Stimulated activated CD8-positive, alpha-beta memory T cell treated with anti-CD3 and anti-CD28 coated beads, Interleukin-15, amount 100 ng/mL, for 24 hours (primary cell): ENCODE data around the gene APEX1.
"Not testable (repeated sequence)": the region's sequence is repeated elsewhere in the genome, so short reads cannot be mapped to it uniquely, and the experiment has no call there.

Source experiments
- DNase-seq: peaks from one replicate; pipeline ENCODE4 v3.0.0-alpha.2; 2020; ENCODE audit warnings: low read depth

APEX1 gene

DNA sequence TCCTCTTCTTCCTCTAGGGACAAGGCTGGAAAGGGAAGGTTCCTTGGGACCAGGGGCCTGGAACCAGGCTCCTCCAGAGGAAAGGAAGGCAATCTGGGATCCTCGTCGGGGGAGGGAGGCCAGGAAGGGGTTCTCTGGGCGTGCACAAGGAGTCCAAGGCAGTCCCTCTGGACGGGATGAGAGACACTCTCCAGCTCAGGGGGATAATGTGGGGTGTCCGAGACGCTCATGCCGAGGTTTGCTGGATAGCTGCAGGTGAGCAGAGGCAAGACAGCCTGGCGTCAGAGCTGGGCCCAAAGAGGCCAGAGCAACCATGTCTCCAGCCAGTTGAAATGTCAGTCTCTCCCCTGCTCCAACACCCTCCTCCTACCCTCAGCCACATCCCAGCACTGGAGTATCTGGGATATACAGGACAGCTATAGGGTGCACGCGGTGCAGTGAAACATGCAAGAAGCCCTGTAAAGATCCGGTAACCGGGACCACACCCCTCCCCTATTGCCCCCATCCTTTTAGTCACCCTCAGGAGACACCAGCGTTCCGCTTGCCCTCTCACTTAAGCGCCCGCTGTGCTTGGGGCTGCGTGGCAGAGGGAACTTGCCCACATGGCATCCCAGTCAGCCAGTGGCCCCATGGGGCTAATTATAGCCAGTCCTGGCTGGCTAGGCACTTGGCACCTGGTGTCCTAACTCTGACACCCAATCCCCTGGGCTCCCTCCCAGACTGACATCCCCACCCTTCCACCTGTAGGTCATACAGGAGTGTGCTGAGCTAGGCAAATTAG, 19.3 kb upstream of the APEX1 start, which contains the start of gene KLHL33:
Gene KLHL33 (minus strand): TSS at position 585 of the 781 bp plus-strand sequence. CDS start 355 bp downstream, at position 230.
- no peak for DNase-seq

DNA sequence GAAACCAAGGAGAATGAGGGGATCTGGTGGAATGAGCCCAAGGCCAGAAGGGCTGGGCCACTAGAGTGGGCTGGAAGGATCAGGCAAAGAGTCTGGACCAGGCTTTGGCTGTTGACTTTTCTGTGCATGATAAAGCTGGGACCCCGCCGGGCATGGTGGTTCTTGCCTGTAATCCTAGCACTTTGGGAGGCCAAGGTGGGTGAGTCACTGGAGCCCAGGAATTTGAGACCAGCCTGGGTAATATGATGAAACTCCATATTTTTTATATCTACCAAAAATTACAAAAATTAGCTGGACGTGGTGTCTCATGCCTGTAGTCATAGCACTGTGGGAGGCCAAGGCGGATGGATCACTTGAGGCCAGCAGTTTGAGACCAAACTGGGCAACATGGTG, 18.7 kb upstream of the APEX1 start:
- no peak for DNase-seq

DNA sequence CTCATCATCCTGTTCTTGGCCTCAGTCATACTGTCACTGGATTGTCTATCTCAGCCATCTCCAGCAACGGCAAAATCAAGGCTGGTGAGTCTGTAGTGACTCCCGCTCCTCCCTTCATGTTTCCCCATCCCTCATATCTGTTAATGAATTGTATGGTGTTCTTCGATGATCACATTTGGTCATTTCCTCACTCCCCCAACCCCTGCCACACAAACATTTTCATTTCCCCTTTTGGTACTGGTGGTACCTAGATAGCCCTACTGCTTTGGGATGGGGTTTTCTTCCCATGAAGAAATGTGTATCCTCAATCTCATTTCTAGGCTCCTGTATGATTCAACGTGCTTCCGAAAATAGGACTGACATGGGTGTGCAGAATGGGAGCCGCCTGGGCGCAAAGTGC, 16.4 kb upstream of the APEX1 start:
- no peak for DNase-seq

DNA sequence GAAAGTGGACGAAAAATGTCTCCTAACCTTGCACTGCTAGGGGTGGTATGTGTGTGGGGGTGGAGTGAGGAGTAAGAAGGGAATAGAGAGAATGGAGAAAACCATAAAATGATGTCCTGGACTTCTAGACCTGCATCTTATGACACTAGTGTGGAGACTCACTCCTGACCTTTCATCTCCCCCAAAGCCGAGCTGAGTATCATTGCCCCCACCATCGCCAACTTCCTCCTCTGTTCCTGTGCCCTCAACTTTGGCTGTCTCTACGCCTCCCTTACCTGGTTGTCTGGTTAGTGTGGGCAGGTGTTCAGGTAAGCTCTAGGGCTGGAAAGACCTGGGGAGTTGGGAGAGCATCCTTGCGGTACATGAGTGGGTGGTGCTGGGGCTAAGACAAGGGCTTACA, 14.6 kb upstream of the APEX1 start:
- DNase-seq: no peak

DNA sequence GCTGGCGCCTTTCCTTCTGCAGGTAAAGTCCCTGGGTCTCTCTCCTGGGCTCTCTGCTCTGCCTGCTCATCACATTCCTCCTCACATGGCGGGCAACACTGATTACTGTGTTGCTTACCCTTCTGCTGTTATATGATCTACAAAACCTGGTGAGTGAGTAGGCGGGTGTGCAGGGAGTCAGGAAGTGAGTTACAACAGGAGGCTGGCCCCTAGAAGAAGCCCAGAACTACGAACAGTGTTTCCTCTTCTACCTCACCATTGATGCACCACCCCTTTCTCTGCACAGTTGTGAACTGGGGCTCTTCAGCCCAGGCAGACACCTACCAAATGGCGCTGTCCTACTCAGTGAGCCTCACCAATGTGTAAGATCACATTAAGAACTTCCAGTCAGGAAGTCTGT, 14.1 kb upstream of the APEX1 start:
- DNase-seq: no peak

DNA sequence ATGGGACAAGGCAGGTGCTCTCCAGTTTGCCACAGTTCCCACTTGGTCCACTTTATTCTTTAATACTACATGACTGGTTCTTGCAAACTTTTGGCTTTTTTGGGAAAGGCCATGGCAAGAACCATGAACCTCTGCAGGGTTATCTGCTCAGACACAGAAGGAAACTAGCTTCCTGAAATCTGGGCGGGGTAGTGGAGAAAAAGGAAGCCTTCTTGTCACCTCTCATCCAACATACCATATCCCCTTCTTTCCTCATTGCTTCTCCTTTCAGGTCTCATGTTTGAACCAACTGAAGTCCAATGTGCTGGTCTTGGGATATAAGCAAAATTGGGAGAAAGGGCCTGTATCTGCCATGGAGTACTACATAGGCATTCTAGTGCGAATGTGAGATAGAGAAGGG, 13.6 kb upstream of the APEX1 start:
- no peak for DNase-seq

DNA sequence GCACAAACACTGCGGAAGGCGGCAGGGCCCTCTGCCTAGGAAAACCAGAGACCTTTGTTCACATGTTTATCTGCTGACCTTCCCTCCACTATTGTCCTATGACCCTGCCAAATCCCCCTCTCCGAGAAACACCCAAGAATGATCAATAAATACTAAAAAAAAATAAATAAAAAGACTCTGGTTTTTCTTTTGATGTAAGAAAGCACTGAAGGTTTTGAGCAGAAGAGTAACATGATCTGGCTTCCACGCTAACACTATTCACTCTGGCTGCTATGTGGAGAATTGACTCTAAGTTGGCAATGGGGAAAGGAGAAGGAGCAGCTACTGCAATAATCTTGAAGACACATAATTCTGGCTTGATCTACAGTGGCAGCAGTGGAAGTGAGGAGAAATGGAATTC, 11.4 kb upstream of the APEX1 start:
- not testable (repeated sequence) for DNase-seq

DNA sequence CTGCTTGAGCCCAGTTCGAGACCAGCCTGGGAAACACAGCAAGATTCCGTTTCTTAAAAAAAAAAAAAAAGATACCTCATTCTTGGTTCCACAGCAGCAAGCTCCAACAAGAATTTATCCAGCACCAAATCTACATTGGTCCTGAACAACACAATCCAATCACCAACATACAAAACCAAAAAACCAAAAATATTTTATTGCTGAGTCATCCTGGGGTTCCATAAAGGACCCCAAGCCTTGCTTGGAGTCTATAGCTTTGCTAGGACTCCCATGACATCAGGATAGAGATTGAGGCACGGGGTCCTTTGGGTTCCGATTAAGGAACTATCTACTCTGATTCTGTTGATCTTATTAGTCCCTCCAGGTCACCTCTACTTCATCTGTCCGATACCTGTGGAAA, 8.1 kb upstream of the APEX1 start:
- no peak for DNase-seq

DNA sequence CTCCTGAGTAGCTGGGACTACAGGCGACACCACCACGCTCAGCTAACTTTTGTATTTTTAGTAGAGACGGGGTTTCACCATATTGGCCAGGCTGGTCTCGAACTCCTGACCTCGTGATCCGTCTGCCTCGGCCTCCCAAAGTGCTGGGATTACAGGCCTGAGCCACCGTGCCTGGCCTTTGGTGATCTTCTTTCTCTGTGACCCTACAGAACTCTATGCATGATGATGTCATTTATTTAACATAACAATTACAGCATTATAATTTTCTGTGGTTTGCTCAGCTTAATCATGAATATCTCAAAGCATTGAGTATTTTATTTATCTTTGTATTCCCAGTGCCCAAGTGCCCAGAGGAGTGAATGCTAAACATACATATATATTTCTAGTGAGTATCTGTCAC, 2.2 kb upstream of the APEX1 start:
- DNase-seq: not testable (repeated sequence)

DNA sequence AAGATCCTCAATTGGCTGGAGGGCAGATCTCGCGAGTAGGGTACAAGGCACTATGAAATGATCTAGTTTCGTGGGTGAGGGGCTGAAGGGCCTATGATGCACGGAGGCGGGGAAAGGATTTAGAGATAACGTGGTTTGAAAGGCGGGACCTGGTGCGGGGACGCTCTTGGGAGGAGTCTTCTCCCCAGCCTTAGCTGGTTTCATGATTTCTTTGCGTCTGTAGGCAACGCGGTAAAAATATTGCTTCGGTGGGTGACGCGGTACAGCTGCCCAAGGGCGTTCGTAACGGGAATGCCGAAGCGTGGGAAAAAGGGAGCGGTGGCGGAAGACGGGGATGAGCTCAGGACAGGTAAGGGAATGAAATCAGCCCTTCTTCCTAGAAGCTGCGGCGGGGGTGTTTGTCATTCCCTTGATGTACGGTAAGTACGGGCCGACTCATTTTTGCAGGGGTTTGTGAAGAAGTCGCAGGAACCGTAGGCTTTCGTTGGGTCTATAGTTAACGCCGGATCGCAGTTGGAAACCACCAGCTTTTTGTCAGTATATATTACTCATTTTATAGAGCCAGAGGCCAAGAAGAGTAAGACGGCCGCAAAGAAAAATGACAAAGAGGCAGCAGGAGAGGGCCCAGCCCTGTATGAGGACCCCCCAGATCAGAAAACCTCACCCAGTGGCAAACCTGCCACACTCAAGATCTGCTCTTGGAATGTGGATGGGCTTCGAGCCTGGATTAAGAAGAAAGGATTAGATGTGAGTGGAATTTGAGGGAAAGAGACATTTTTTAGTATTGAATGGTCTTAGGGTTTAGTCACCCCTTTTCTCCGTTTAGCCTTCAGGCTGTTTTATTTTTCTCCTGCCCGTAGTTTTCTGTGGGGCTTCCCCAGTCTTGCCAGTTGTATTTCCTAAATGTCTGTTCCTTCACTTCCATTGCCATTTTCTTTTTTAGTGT, 602 bp downstream of the APEX1 start:
- DNase-seq: no peak

DNA sequence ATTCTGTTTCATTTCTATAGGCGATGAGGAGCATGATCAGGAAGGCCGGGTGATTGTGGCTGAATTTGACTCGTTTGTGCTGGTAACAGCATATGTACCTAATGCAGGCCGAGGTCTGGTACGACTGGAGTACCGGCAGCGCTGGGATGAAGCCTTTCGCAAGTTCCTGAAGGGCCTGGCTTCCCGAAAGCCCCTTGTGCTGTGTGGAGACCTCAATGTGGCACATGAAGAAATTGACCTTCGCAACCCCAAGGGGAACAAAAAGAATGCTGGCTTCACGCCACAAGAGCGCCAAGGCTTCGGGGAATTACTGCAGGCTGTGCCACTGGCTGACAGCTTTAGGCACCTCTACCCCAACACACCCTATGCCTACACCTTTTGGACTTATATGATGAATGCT, 1.9 kb downstream of the APEX1 start:
- DNase-seq: no peak

DNA sequence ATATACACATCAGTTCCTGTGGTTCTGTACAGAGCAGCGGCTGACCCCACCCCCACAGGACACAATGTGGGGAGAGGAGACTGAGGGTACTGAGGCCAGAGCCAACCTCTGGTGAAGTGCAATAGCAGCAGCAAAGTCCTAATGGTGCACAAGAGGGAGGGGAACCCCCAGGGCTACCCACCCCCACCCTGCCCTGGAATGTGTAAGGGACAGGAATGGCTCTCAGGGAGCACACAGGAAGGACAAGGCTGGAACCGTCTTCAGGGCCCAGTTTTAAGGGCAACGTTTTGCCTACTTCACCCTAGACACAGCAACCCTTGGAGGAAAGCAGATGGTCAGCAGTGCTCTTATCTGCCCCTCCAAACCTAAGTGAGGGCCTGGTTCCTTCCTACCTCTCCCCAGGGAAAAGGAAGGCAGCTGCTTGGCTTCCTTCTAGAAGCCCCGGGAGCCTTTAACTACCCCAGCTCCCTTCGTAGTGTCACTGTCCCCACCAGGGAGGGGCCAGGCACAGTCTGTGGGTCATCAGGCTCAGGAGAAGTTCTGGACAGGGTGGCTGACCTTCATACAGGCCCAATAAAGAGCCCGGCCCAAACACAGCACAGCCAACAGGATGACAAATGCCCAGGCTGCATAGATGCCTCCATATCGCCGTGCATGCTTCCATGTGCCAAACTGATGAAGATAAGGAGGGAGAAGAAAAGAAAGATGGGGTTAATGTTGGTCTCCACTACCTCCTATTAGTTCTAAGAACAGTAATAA, 3.2 kb downstream of the APEX1 start:
- no peak for DNase-seq

DNA sequence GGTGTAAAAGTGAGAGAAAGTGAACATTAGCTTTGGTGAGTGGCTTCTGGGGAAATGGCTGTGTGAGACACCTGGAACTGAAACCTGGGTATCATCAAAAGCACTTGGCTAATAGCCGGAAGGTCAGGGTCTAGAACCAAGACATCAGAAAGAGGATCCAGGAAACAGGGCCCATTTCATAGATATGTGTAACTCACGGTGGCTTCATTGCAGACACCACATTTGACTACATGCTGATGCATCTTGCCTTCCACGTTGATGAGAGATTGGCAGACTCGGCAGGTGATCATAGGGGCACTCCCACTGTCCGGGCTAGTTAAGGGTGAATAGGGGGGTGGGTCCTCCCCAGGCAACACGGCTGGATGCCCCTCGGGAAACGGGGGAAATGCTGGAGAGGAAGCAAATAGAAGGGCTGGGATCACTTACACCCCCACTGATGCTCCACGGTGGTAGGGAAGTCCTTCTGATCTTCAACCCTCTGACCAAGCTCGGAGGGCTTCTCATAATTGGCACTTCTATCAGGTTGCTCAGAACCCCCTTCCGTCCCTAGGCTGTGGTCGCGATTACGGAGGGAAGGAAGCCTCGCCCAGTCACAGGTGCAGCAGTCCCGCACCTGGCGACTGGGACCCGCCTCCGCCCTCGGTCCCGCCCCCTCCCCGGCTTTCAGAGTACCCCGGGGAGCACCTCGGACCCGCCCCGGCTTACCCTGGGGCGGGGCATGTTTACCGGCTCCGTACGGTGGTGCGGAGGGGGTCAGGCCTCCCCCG, 5.6 kb downstream of the APEX1 start:
- no peak for DNase-seq

DNA sequence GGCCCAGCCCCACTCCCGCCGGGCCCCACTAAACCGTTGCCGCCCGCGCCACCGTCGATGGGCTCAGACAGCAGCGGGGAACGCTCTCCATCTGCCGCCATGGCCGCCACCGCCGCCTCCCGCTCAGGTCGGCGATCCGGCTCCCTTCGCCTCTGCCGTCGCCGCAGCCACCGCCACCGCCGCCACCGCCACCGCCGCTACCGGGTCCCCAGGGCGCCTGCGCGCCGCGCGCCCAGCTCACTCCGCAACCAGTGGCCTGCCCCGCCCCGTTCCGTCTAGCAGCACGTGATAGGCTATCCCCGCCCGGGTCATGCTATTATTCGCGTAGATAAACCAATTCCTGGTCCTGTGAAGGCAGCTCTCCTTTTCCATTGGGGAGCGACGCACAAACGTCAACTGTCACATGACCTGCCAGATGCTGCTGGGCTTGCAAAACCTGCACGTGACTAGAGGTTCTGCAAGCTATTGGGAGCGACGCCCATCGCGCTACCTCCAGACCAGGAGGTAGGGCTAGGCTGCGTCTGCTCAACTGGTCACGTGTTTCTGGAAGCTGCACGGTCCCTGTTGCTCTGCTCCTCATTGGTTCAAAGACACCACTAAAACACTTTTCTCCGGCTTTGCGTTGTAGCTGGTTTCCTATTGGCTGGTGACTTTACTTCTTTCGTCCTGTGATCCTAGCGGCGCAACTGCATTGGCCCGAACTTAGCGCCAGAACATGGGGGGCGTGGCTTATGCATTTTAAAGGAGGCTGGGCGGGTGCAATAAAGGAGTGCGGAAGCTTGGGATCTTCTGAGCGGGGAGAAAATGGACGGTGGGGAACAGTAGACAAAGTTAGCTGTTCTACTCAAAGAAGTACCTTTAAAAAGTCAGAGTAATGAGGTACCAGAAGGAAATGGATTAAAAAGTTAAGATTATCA, 6.5 kb downstream of the APEX1 start, which contains the start of gene PIP4P1:
Gene PIP4P1 (minus strand): TSS at position 210 of the 917 bp plus-strand sequence. CDS start 109 bp downstream, at position 101.
- peak; percentile 95 for DNase-seq

DNA sequence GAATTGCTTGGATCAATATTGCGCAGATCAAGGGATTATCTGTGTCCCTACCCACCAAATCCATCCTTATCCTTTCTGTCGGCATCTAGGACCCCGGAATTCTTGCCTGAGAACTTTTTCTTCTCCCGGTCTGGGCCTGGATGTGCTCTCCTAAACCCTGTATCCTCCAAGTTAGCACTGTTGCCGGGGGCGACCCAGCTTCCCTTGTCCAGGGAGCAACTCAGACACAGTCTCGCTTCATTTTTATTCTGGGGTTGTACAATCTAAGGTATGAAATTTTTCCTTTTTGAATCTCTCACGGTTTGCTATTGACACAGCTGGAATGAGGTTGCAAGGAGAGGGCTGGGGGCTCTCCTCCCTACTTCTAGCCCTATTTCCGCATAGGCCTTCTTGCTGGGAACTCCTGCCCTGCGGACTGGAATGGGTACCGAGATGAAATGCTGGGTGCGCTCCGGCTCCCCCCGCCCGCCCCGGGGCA, 13.8 kb downstream of the APEX1 start:
- no peak for DNase-seq

DNA sequence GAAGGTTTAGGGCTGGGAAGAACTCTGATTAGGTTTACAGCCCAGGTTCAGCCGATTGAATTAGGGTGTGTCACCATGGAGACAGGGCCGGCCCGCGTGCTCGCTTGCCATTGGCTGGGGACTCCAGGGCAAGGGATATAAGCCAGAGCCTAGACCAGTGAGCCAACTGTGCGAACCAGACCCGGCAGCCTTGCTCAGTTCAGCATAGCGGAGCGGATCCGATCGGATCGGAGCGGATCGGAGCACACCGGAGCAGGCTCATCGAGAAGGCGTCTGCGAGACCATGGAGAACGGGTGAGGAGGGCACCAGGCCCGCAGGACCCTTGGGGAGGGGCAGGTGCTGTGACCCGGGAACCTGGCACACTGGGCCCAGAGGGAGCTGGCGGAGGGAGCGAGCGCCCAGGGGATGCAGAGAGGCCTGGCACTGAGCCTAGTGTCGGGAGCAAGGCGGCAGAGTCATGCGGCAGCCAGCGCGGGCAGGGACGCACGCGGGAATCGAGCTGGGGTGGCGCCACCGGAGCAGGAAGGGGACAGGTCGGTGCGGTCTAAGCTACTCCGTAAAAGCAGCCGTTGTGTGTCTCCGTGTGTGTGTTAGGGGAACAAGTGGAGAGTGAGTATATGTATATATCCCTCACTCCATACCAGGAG, 14.3 kb downstream of the APEX1 start, which contains the start of gene PNP:
Gene PNP (plus strand): TSS at position 165 of the 648 bp plus-strand sequence. CDS start 119 bp downstream, at position 284.
- peak; percentile 73 for DNase-seq

DNA sequence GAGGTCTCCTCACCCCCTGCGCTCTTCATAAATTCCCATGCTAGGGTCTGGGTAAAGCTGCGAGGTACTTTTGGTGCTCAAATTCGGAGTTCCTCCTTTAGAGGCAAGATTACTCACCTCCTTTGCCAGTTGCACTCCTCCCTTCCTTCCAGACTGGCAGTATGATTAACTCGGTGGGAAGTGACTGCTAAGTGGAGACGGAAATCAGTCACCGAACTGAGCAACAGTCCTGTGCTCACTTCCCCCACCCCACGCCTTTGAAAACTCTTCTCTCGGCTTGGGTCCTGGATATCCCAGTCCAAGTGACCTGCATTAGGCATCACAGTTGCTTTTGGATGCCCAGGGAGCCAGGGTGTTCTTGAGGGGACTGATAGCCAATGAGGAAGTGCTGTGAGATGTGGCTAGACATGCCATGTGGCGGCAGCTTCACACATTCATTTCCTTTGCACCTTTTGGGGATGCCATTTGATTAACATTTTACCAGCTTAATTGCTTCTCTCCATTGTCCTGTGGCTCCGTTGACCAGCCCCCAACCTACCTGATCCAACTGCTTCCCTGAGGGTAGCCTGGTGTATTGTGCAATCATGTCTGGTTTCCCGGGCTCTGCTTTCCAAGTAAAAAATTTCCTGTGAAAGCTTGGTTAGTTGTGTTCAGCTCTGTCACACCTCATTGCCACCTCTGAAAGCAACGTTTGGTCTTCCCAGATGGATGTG, 15.0 kb downstream of the APEX1 start:
- DNase-seq: peak; percentile 11

DNA sequence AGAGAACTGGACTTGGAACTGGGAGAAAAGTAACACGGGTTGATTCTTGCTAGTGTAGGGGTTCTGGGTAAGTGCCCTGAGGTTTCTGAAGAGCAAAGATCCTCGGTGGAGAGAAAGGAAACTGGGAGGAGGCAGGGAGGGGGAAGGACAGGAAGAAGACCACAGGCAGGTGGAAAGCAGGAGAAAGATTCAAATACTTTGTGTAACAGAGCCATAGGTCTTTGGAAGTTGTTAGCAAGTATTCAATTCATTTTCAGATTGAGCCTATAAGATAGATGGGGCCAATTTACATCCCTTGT, 15.5 kb downstream of the APEX1 start:
- no peak for DNase-seq
